IPS DF 6.9 (cell line): ENCODE results near the gene SPAG16.
"Not testable (repeated sequence)": the region's sequence is repeated elsewhere in the genome, so short reads cannot be mapped to it uniquely, and the experiment has no call there.

Experiments used
- DNase-seq: peaks from one replicate; pipeline ENCODE4 v3.0.0-alpha.2; 2013; ENCODE audit warnings: low read depth, low spot score
- H3K27ac ChIP-seq: one replicate; pipeline ENCODE4 v1.5.1; 2013; ENCODE audit warnings: low read length, control low read depth
- H3K27me3 ChIP-seq: 2 replicates; pipeline ENCODE4 v1.6.1; 2013; ENCODE audit warnings: mild to moderate bottlenecking, low read length; ENCODE audit not compliant: control insufficient read depth, insufficient read depth
- H3K36me3 ChIP-seq: 2 replicates; pipeline ENCODE4 v1.6.1; 2013; ENCODE audit warnings: low read length; ENCODE audit not compliant: control insufficient read depth, insufficient read depth
- H3K4me1 ChIP-seq: 2 replicates; pipeline ENCODE4 v1.6.1; 2013; ENCODE audit warnings: low read length; ENCODE audit not compliant: control insufficient read depth, insufficient read depth
- H3K4me3 ChIP-seq: 2 replicates; pipeline ENCODE4 v1.5.1; 2013; ENCODE audit warnings: mild to moderate bottlenecking, low read length
- H3K9me3 ChIP-seq: 2 replicates; pipeline ENCODE4 v1.6.1; 2013; ENCODE audit warnings: low read length, inconsistent platforms; ENCODE audit not compliant: control insufficient read depth, insufficient read depth
- WGBS: extraction: QIAGEN DNeasy Blood & Tissue Kit; methylation state at CpG from one replicate; pipeline ENCODE4 v1.1.7; 2013; ENCODE audit warnings: mixed read lengths, missing lambda C conversion rate; ENCODE audit not compliant: insufficient read length, insufficient coverage; 5-methylcytosine and 5-hydroxymethylcytosine counted together

SPAG16 gene

GRCh38 chr2:214051585-214051984, 767.3 kb downstream of the SPAG16 start:
- WGBS = no CpG with 5 or more reads among the region's 1 CpG
- H3K9me3 ChIP-seq = no peaks in the 10 kb centered on the region
- DNase-seq = no peak
- H3K36me3 ChIP-seq = no peaks in the 10 kb centered on the region
- H3K27ac ChIP-seq = no peak overlapping the region
- H3K27me3 ChIP-seq = no peaks in the 10 kb centered on the region
- H3K4me1 ChIP-seq = no peaks in the 10 kb centered on the region
- H3K4me3 ChIP-seq = no peak overlapping the region

DNA sequence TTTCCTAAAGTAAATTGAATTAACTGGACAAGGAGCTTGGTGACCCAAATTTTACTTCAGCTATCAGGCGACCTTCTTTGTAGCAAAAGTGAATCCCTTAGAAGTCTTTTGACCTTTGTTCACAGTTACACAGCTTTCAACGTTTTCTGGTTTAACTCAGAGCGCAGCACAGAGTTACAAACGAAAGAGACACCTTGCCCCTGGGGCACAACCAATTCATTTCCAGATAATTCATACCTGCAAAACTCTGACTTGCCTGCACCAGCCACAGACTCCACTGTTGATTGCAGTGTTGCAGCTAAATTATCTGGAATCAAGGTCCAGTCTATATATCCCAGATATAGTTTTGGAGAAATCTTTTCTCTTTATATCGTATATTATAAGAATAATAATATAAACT, 768.0 kb downstream of the SPAG16 start:
- H3K4me1 ChIP-seq = no peaks in the 10 kb centered on the region
- no peak overlapping the region for H3K27ac ChIP-seq
- H3K36me3 ChIP-seq = no peaks in the 10 kb centered on the region
- WGBS = no CpG with 5 or more reads among the region's 5 CpGs
- no peaks in the 10 kb centered on the region for H3K27me3 ChIP-seq
- no peak overlapping the region for H3K4me3 ChIP-seq
- DNase-seq = no peak
- H3K9me3 ChIP-seq = no peaks in the 10 kb centered on the region

GRCh38 chr2:214057986-214058385, 773.7 kb downstream of the SPAG16 start:
- H3K4me3 ChIP-seq = no peak overlapping the region
- H3K36me3 ChIP-seq = no peaks in the 10 kb centered on the region
- no peaks in the 10 kb centered on the region for H3K27me3 ChIP-seq
- no peak overlapping the region for H3K27ac ChIP-seq
- WGBS = no CpG with 5 or more reads among the region's 2 CpGs
- no peaks in the 10 kb centered on the region for H3K4me1 ChIP-seq
- H3K9me3 ChIP-seq = no peaks in the 10 kb centered on the region
- DNase-seq = no peak

DNA sequence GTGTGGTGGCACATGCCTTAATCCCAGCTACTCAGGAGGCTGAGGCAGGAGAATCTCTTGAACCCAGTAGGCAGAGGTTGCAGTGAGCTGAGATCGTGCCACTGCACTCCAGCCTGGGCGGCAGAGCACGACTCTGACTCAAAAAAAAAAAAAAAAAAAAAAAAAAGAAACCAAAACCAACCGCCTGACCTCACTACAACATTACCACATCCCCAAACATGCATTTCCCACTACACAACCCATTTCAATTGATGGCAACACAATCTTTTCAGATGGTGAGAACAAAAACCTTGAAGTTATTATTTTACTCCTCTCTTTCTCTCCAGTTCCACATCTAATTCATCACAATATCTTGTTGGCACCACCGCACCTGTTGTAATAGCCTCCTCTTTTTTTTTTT, 778.0 kb downstream of the SPAG16 start:
- H3K27ac ChIP-seq, H3K27me3 ChIP-seq, H3K9me3 ChIP-seq, H3K36me3 ChIP-seq, DNase-seq, H3K4me3 ChIP-seq, H3K4me1 ChIP-seq: not testable (repeated sequence)
- no CpG with 5 or more reads among the region's 5 CpGs for WGBS

DNA sequence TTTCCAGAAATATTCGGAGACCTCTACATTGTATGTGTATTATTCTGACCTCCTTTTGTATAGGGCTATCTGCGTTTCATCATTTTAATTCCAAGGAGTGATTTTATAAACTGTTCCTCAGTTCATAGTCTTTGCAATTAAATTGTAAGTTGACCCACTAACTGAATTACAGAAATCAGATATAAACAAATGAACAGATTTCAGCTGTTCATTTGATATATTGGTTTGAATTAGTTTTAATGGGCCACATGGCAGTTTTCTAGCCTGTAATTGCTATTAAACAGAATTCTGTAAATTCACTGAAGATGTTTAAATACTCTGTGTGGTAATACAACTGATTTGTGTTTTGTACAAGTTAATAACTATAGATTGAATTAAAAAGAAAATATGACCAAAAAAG, 780.2 kb downstream of the SPAG16 start:
- Histone ChIP-seq H3K9me3 (no peaks in the 10 kb centered on the region), H3K4me1 (no peaks in the 10 kb centered on the region), H3K27ac (no peak overlapping the region), H3K27me3 (no peaks in the 10 kb centered on the region), H3K36me3 (no peaks in the 10 kb centered on the region), H3K4me3 (no peak overlapping the region)
- DNase-seq = no peak
- WGBS = no CpG with 5 or more reads among the region's 2 CpGs

GRCh38 chr2:214066862-214067261, 782.6 kb downstream of the SPAG16 start:
- Histone ChIP-seq H3K27ac (no peak overlapping the region), H3K9me3 (no peaks in the 10 kb centered on the region), H3K4me3 (no peak overlapping the region), H3K36me3 (no peaks in the 10 kb centered on the region), H3K4me1 (no peaks in the 10 kb centered on the region), H3K27me3 (no peaks in the 10 kb centered on the region)
- DNase-seq = no peak
- WGBS = no CpG with 5 or more reads among the region's 2 CpGs

- no peak overlapping the region for H3K4me3 ChIP-seq
- H3K9me3 ChIP-seq = no peaks in the 10 kb centered on the region
- no peaks in the 10 kb centered on the region for H3K4me1 ChIP-seq
- no peaks in the 10 kb centered on the region for H3K27me3 ChIP-seq
- no peak overlapping the region for H3K27ac ChIP-seq
- WGBS = no CpG with 5 or more reads among the region's 2 CpGs
- no peak for DNase-seq
- no peaks in the 10 kb centered on the region for H3K36me3 ChIP-seq
These were observed 785.0 kb downstream of the SPAG16 start for GRCh38 chr2:214069254-214069653.

GRCh38 chr2:214075456-214075855, 791.2 kb downstream of the SPAG16 start:
- DNase-seq = no peak
- no peak overlapping the region for H3K4me3 ChIP-seq
- no peaks in the 10 kb centered on the region for H3K36me3 ChIP-seq
- H3K9me3 ChIP-seq = no peaks in the 10 kb centered on the region
- no CpG with 5 or more reads among the region's 6 CpGs for whole genome bisulfite sequencing
- peaks cover 3% of the 10 kb centered on the region; the same call in 1 of the 2 replicates for H3K4me1 ChIP-seq
- no peak overlapping the region for H3K27ac ChIP-seq
- H3K27me3 ChIP-seq = no peaks in the 10 kb centered on the region

DNA sequence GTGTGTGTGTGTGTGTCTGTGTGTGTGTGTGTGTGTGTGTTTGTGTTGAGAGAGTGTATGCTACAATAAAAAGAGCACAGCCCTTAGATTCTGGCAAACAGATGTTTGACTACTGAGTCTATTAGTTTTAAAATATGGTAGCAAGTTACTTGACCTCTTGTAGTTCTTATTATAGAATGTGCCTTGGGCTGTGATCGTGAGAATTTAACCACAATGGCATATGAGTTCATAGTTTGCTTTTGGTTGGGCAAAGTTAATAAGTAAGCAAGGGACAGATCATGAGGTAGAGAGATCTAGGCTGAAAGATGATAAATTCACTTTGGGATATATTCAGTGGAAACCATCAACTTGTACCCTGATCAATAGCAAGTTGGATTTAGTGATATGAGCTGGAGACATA, 792.3 kb downstream of the SPAG16 start:
- H3K4me3 ChIP-seq = no peak overlapping the region
- peaks cover 3% of the 10 kb centered on the region; the same call in 1 of the 2 replicates for H3K4me1 ChIP-seq
- DNase-seq = no peak
- no peaks in the 10 kb centered on the region for H3K36me3 ChIP-seq
- H3K27ac ChIP-seq = no peak overlapping the region
- WGBS = no CpG with 5 or more reads among the region's 1 CpG
- no peaks in the 10 kb centered on the region for H3K9me3 ChIP-seq
- no peaks in the 10 kb centered on the region for H3K27me3 ChIP-seq

DNA sequence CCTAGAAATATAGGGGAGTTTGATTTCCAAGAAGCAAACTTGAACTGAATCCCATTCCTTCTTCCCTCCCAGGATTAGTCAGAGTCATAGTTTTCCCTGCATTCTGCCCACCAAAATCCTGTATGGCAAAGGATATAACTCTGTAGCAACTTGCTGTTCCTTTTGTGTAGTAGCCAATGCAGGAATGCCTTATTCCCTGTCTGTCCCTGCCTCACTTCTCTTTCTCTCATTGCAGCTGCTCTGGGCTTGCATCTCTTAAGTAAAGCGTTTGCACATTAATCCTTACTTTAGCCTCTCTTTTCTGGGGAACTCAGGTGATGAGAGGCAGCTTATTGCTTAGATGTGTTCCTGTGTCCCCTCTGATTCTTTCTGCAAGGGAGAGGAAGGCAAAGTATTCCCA, 793.5 kb downstream of the SPAG16 start:
- no peak for DNase-seq
- no peak overlapping the region for H3K4me3 ChIP-seq

DNA sequence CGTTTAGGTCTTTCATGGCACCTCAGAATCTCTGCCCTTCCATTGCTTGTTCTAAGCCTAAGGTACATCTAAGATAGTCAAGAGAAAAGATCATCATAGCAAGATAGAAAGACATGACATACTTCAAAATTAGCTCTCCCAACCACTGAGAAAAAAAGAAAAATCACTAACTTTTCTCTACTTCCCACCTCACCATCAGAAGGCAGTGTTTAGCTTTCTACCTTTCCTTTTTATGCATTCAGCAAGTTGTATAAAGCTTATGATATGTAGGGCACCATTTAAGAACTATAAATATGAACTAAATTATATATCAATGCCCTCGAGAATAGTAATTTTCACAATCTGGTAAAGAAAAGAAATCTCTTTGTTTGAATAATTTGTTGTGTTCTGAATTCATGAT, 794.8 kb downstream of the SPAG16 start:
- H3K4me3 ChIP-seq = no peak overlapping the region
- WGBS = no CpG with 5 or more reads among the region's 2 CpGs
- no peaks in the 10 kb centered on the region for H3K27me3 ChIP-seq
- no peak for DNase-seq
- peaks cover 3% of the 10 kb centered on the region; the same call in 1 of the 2 replicates for H3K4me1 ChIP-seq
- H3K27ac ChIP-seq = no peak overlapping the region
- H3K36me3 ChIP-seq = no peaks in the 10 kb centered on the region
- no peaks in the 10 kb centered on the region for H3K9me3 ChIP-seq

More for the DNA sequence above, 793.5 kb downstream of the SPAG16 start:
- no CpG with 5 or more reads among the region's 1 CpG for WGBS
- Histone ChIP-seq H3K36me3 (no peaks in the 10 kb centered on the region), H3K4me1 (peaks cover 3% of the 10 kb centered on the region; the same call in 1 of the 2 replicates), H3K9me3 (no peaks in the 10 kb centered on the region), H3K27ac (no peak overlapping the region), H3K27me3 (no peaks in the 10 kb centered on the region)
